ENCODE data around the gene LMNTD1. TPM values are rescaled to one million over a fixed set of nuclear protein-coding genes. Genes with fewer than 3 reads are reported as not detected.

The LMNTD1 gene
- total and polyA plus RNA-seq, 2 of the 4 experiments (the other 2 are of a cell fraction) = 1.5 to 4.3 TPM

DNA sequence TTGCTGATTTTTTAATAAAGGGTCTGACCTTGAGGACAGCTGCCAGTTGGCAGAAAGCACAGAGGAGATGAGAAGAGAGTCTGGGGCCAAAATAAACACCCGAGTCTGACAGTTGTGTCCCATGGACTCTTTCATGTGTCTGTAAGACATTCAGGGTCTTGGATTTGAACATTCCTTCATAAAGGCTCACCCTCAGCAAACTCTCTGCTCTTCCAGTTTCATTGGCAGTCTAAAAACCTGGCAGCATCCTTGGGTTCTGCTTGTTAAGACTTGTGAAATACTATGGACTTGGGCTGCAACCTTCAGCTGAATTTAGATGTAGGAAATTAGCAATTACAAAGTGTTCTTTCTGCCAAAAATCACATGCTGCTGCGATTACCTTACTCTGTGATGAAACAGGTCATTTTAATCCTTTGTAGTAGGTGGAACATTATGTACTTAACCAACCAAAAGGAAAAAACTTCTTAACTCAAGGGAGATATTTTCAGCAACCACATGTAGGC lies 32.0 kb upstream of the LMNTD1 start:
- no peak overlapping the region for H4K5ac ChIP-seq (ENCODE audit: low read depth, low read length)
- TF ChIP-seq RFX5 (IDR thresholded peaks at IDR 0.05; ENCODE audit: low read depth, low read length) = no peak
- TF ChIP-seq CEBPB (IDR thresholded peaks at IDR 0.05; ENCODE audit: low read depth, low read length) = 0 out of 2 replicates have a peak, but pooled peaks have one; percentile 4
- TF ChIP-seq NFE2L2 (IDR thresholded peaks at IDR 0.05; ENCODE audit: low read depth, low read length) = no peak
- H3K23ac ChIP-seq (ENCODE audit: low read depth, low read length) = no peak overlapping the region
- H4K91ac ChIP-seq (ENCODE audit: insufficient read depth, low read depth, low read length) = no peak overlapping the region
- H3K27ac ChIP-seq (ENCODE audit: insufficient read depth, low read length) = no peak overlapping the region
- H2BK5ac ChIP-seq (ENCODE audit: low read depth, low read length, poor library complexity, severe bottlenecking) = no peak overlapping the region
- H3K14ac ChIP-seq (replicated peaks; ENCODE audit: low read depth, low read length) = no peak overlapping the region
- DNase-seq (peak; percentile 17), ATAC-seq (ENCODE audit: low read depth) (no peak)
- in situ Hi-C loops (cut with MboI; ENCODE audit: low sequenced_read_pairs) (no loop called here), intact Hi-C loops (cut with micrococcal nuclease) (no loop called here), dilution Hi-C loops (cut with HindIII; ENCODE audit: low sequenced_read_pairs, unreplicated experiment) (no loop called here)
- peaks cover 4% of the 10 kb centered on the region for H3K9me3 ChIP-seq (ENCODE audit: control insufficient read depth, insufficient read depth, low read length)
- H3K4me1 ChIP-seq (ENCODE audit: control insufficient read depth, insufficient read depth, low read length) = peaks cover under 1% of the 10 kb centered on the region; the same call in 1 of the 2 replicates
- no peak overlapping the region for H2BK120ac ChIP-seq (ENCODE audit: low read depth, low read length)
- no TSS peak for BruUV-seq (replicated peaks)
- H2BK20ac ChIP-seq (ENCODE audit: low read depth, low read length) = no peak overlapping the region
- H2AK5ac ChIP-seq (ENCODE audit: low read depth, low read length) = no peak overlapping the region
- no CpG with 5 or more reads among the region's 2 CpGs for WGBS, 2 experiments (ENCODE audit: extremely low coverage in 2 of 2, insufficient read length in 1 of 2)
- peak overlapping the region; percentile 37; the same call in 1 of the 3 replicates for H2BK15ac ChIP-seq (ENCODE audit: low read depth, low read length)
- H2AK9ac ChIP-seq (replicated peaks; ENCODE audit: low read depth, low read length, poor library complexity) = no peak overlapping the region
- H3K36me3 ChIP-seq (ENCODE audit: control insufficient read depth, insufficient read depth, low read length) = no peaks in the 10 kb centered on the region
- no peak overlapping the region for H3K56ac ChIP-seq (ENCODE audit: extremely low read depth, insufficient read depth, low read length)
- no peak overlapping the region for H3K9ac ChIP-seq (ENCODE audit: low read depth, low read length)
- no peak overlapping the region for H3K4ac ChIP-seq (ENCODE audit: low read depth, low read length)
- H3K18ac ChIP-seq (ENCODE audit: low read depth, low read length) = no peak overlapping the region
- H2AFZ ChIP-seq (replicated peaks; ENCODE audit: low read length, poor library complexity) = no peak overlapping the region
- no peaks in the 10 kb centered on the region for H3K79me1 ChIP-seq (ENCODE audit: low read depth in 1 of 2, low read length in 2 of 2)
- no peaks in the 10 kb centered on the region for H3K27me3 ChIP-seq (ENCODE audit: control insufficient read depth, insufficient read depth, low read length)
- H3K4me3 ChIP-seq (ENCODE audit: insufficient read depth, low read depth, low read length) = no peak overlapping the region
- no peak overlapping the region for H3K4me2 ChIP-seq (ENCODE audit: low read depth, low read length)
- H4K20me1 ChIP-seq (ENCODE audit: insufficient read depth, low read length) = no peaks in the 10 kb centered on the region
- no peaks in the 10 kb centered on the region for H3K9me1 ChIP-seq (ENCODE audit: insufficient read depth, low read length)
- POLR2A ChIA-PET (ENCODE audit: unreplicated experiment) = no interaction called here
- H4K8ac ChIP-seq (ENCODE audit: low read depth in 2 of 2, low read length in 2 of 2) = no peak overlapping the region
- CTCF ChIA-PET = no interaction called here

Measured in IMR-90 (cell line).